PFSK-1 (cell line): ENCODE measurements around the gene LCORL.

Experiments
- POLR2AphosphoS5 ChIP-seq: IDR thresholded peaks from 2 replicates; pipeline ENCODE4 v1.6.1; 2012; ENCODE audit warnings: low read depth, mild to moderate bottlenecking, control low read depth, low read length, moderate library complexity
- TAF1 ChIP-seq: IDR thresholded peaks from 2 replicates; pipeline ENCODE4 v1.6.1; 2012; ENCODE audit warnings: low read length, control low read depth, borderline replicate concordance; ENCODE audit not compliant: insufficient read depth

GRCh38 chr4:18012134-18012806 lies 9.3 kb downstream of the LCORL start:
- TF ChIP-seq POLR2AphosphoS5 (no peak), TAF1 (no peak)
